DMS53 (cell line): Measurements from ENCODE around the gene ZNF837.

Source experiments
- DNase-seq: peaks from one replicate; lab custom pipeline; 2025; lab: John Stamatoyannopoulos, UW

The ZNF837 gene

GRCh38 chr19:58319241-58319640 is 61.6 kb downstream of the ZNF837 start:
- DNase-seq = no peak

DNA sequence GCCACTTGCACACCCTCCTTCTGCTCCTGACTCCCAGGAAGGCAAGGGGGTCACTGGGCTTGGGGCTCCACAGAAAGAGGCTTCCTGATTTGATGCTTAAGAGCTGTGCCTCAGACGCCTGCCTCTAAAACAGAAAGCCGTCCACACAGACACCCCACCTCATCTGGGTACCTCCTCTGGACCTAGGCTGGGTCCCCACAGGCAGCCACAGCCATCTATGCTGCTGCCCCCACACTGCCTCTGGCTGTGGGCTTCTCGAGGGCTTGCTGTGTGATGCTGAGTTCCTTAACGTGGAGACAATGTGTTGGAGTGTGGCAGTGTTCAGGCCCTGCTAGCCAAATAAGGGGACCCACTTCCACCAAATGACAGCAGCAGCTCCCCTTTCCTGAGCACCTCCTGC is 62.5 kb downstream of the ZNF837 start:
- no peak for DNase-seq
